IMR-90 (cell line): ENCODE measurements around the gene VEPH1. TPM values are rescaled to one million over a fixed set of nuclear protein-coding genes. Genes with fewer than 3 reads are reported as not detected.

Source experiments
- ATAC-seq: fragments of 200-7000 bp; cut with Tn5 transposase; 2 replicates; pipeline ENCODE4 v1.9.1; 2020; ENCODE audit warnings: low read depth, mild to moderate bottlenecking, moderate library complexity
- BruUV-seq: library from RNA; stranded (reverse); fragments of 400-500 nt; replicated peaks from 2 replicates; lab custom pipeline; 2021; lab: Mats Ljungman, UMichigan
- CTCF ChIA-PET: fragments of 300-600 bp; formaldehyde crosslinking; extraction: SDS; loops from one replicate; lab custom pipeline; 2021; ENCODE audit warnings: antibody characterized with exemption; lab: Yijun Ruan, JAX
- POLR2A ChIA-PET: fragments of 300-600 bp; sonication (Branson Sonifier 250); formaldehyde crosslinking; loops from one replicate; lab custom pipeline; 2022; ENCODE audit warnings: antibody characterized with exemption; ENCODE audit not compliant: unreplicated experiment; lab: Charles Lee
- DNase-seq: peaks from one replicate; pipeline ENCODE4 v3.0.0; 2013
- H2AFZ ChIP-seq: replicated peaks from 2 replicates; pipeline ENCODE3; 2013; ENCODE audit warnings: low read length, mild to moderate bottlenecking; ENCODE audit not compliant: poor library complexity
- H2AK5ac ChIP-seq: 2 replicates; pipeline ENCODE4 v1.6.1; 2013; ENCODE audit warnings: low read depth, low read length, inconsistent platforms
- H2AK9ac ChIP-seq: replicated peaks from 2 replicates; pipeline ENCODE3; 2013; ENCODE audit warnings: mild to moderate bottlenecking, low read depth, low read length, moderate library complexity; ENCODE audit not compliant: poor library complexity
- H2BK120ac ChIP-seq: 2 replicates; pipeline ENCODE4 v1.6.1; 2013; ENCODE audit warnings: low read depth, low read length, inconsistent platforms
- H2BK15ac ChIP-seq: 3 replicates; pipeline ENCODE4 v1.6.1; 2013; ENCODE audit warnings: low read depth, low read length, inconsistent platforms
- H2BK20ac ChIP-seq: 2 replicates; pipeline ENCODE4 v1.6.1; 2013; ENCODE audit warnings: low read depth, mild to moderate bottlenecking, inconsistent platforms, low read length, moderate library complexity
- H2BK5ac ChIP-seq: 2 replicates; pipeline ENCODE4 v1.6.1; 2013; ENCODE audit warnings: mild to moderate bottlenecking, low read depth, low read length, inconsistent platforms; ENCODE audit not compliant: poor library complexity, severe bottlenecking
- H3K14ac ChIP-seq: replicated peaks from 2 replicates; pipeline ENCODE4 v1.6.1; 2013; ENCODE audit warnings: low read depth, low read length, inconsistent platforms
- H3K18ac ChIP-seq: 2 replicates; pipeline ENCODE4 v1.6.1; 2013; ENCODE audit warnings: low read depth, low read length, control low read depth
- H3K23ac ChIP-seq: 2 replicates; pipeline ENCODE4 v1.6.1; 2013; ENCODE audit warnings: low read depth, low read length, inconsistent platforms
- H3K27ac ChIP-seq: 2 replicates; pipeline ENCODE4 v1.5.1; 2013; ENCODE audit warnings: mild to moderate bottlenecking, control low read depth, low read length; ENCODE audit not compliant: insufficient read depth
- H3K27me3 ChIP-seq: 2 replicates; pipeline ENCODE4 v1.6.1; 2013; ENCODE audit warnings: low read length; ENCODE audit not compliant: control insufficient read depth, insufficient read depth
- H3K36me3 ChIP-seq: 2 replicates; pipeline ENCODE4 v1.6.1; 2013; ENCODE audit warnings: low read length, mixed read lengths; ENCODE audit not compliant: control insufficient read depth, insufficient read depth
- H3K4ac ChIP-seq: 2 replicates; pipeline ENCODE4 v1.6.1; 2013; ENCODE audit warnings: low read depth, low read length, inconsistent platforms
- H3K4me1 ChIP-seq: 2 replicates; pipeline ENCODE4 v1.6.1; 2013; ENCODE audit warnings: low read length, mixed read lengths; ENCODE audit not compliant: control insufficient read depth, insufficient read depth
- H3K4me2 ChIP-seq: 2 replicates; pipeline ENCODE4 v1.6.1; 2013; ENCODE audit warnings: low read depth, mild to moderate bottlenecking, control low read depth, low read length, moderate library complexity
- H3K4me3 ChIP-seq: 2 replicates; pipeline ENCODE4 v1.5.1; 2013; ENCODE audit warnings: low read depth, mild to moderate bottlenecking, control low read depth, low read length, moderate library complexity; ENCODE audit not compliant: insufficient read depth
- H3K56ac ChIP-seq: 2 replicates; pipeline ENCODE4 v1.6.1; 2013; ENCODE audit warnings: low read length, inconsistent platforms; ENCODE audit not compliant: insufficient read depth; ENCODE audit errors: extremely low read depth
- H3K79me1 ChIP-seq, 2 experiments: 2 replicates each; pipeline ENCODE4 v1.6.1; 2013; ENCODE audit warnings: low read length in 2 of 2, inconsistent platforms in 1 of 2, low read depth in 1 of 2
- H3K9ac ChIP-seq: 2 replicates; pipeline ENCODE4 v1.6.1; 2013; ENCODE audit warnings: low read depth, low read length, control low read depth
- H3K9me1 ChIP-seq: 2 replicates; pipeline ENCODE4 v1.6.1; 2013; ENCODE audit warnings: low read length, inconsistent platforms; ENCODE audit not compliant: insufficient read depth
- H3K9me3 ChIP-seq: 2 replicates; pipeline ENCODE4 v1.6.1; 2013; ENCODE audit warnings: low read length; ENCODE audit not compliant: control insufficient read depth, insufficient read depth
- H4K20me1 ChIP-seq: 2 replicates; pipeline ENCODE4 v1.6.1; 2013; ENCODE audit warnings: low read length, inconsistent platforms; ENCODE audit not compliant: insufficient read depth
- H4K5ac ChIP-seq: 2 replicates; pipeline ENCODE4 v1.6.1; 2013; ENCODE audit warnings: mild to moderate bottlenecking, low read depth, low read length, control low read depth
- H4K8ac ChIP-seq, 2 experiments: 2 replicates each; pipeline ENCODE4 v1.6.1; 2013; ENCODE audit warnings: low read depth in 2 of 2, low read length in 2 of 2, control low read depth in 1 of 2, inconsistent platforms in 1 of 2
- H4K91ac ChIP-seq: 2 replicates; pipeline ENCODE4 v1.6.1; 2013; ENCODE audit warnings: low read depth, low read length, inconsistent platforms; ENCODE audit not compliant: insufficient read depth
- FOS ChIP-seq: fragments of 150-350 bp; IDR thresholded peaks from 2 replicates; pipeline ENCODE4 v1.6.1; 2016; ENCODE audit warnings: low read depth, low read length
- MAFK ChIP-seq: IDR thresholded peaks from 2 replicates; pipeline ENCODE4 v1.6.1; 2012; ENCODE audit warnings: low read depth, low read length, improper control_type of control experiment
- MAZ ChIP-seq: IDR thresholded peaks from 2 replicates; pipeline ENCODE4 v1.6.1; 2012; ENCODE audit warnings: low read depth, mild to moderate bottlenecking, low read length, improper control_type of control experiment, moderate library complexity, borderline replicate concordance
- MXI1 ChIP-seq: IDR thresholded peaks from 2 replicates; pipeline ENCODE4 v1.6.1; 2012; ENCODE audit warnings: low read depth, mild to moderate bottlenecking, low read length, moderate library complexity, borderline replicate concordance
- NFE2L2 ChIP-seq: fragments of 150-350 bp; IDR thresholded peaks from 2 replicates; pipeline ENCODE4 v1.6.1; 2016; ENCODE audit warnings: low read depth, mild to moderate bottlenecking, low read length
- RCOR1 ChIP-seq: IDR thresholded peaks from 2 replicates; pipeline ENCODE4 v1.6.1; 2012; ENCODE audit warnings: mild to moderate bottlenecking, low read length, improper control_type of control experiment; ENCODE audit not compliant: insufficient replicate concordance
- SMC3 ChIP-seq: fragments of 150-350 bp; IDR thresholded peaks from 2 replicates; pipeline ENCODE4 v1.6.1; 2016; ENCODE audit warnings: low read depth, mild to moderate bottlenecking, antibody characterized with exemption, low read length, moderate library complexity
- WGBS, 2 experiments: methylation state at CpG; one replicate each; pipeline versions ENCODE4 v1.1.5 to v1.1.7; 2013; ENCODE audit warnings: missing lambda C conversion rate in 2 of 2; ENCODE audit not compliant: insufficient read length in 1 of 2; ENCODE audit errors: extremely low coverage in 2 of 2; 5-methylcytosine and 5-hydroxymethylcytosine counted together
- dilution Hi-C: fragments of 300-500 bp; cut with HindIII; formaldehyde crosslinking; loops from one replicate; pipeline ENCODE4 v1.14.3; 2018; ENCODE audit warnings: low sequenced_read_pairs; ENCODE audit not compliant: unreplicated experiment
- in situ Hi-C: fragments of 300-500 bp; cut with MboI; formaldehyde crosslinking; loops from 3 replicates; pipeline ENCODE4 v1.14.3; 2019; ENCODE audit warnings: low sequenced_read_pairs, inconsistent platforms, mixed read lengths
- intact Hi-C: fragments of 100-400 bp; cut with micrococcal nuclease; formaldehyde crosslinking; loops from 2 replicates; pipeline ENCODE4 v1.10.0; 2022
- polyA plus RNA-seq, 3 experiments: library from polyadenylated mRNA; depleted of rRNA; stranded (reverse); fragments of >200 nt; gene quantifications; 2 replicates each; pipeline ENCODE4 v1.2.3, GENCODE V29; 2012; ENCODE audit warnings: low replicate concordance in 1 of 3
- total RNA-seq: library from RNA; depleted of rRNA; stranded (reverse); fragments of >200 nt; gene quantifications from 2 replicates; pipeline ENCODE4 v1.2.3, GENCODE V29; 2012
- TF ChIP-seq, protein P1 (sequence below): conservative IDR thresholded peaks from 2 replicates; pipeline ENCODE4 v1.5.1; 2012; ENCODE audit warnings: mild to moderate bottlenecking, low read depth, low read length, improper control_type of control experiment
- TF ChIP-seq, protein P2 (sequence below): fragments of 150-350 bp; IDR thresholded peaks from 2 replicates; pipeline ENCODE4 v1.6.1; 2017; ENCODE audit warnings: mild to moderate bottlenecking, antibody characterized with exemption, low read length, low read depth

Gene VEPH1
- total and polyA plus RNA-seq, 2 of the 4 experiments (the other 2 are of a cell fraction), result 30.5 to 130 TPM

DNA sequence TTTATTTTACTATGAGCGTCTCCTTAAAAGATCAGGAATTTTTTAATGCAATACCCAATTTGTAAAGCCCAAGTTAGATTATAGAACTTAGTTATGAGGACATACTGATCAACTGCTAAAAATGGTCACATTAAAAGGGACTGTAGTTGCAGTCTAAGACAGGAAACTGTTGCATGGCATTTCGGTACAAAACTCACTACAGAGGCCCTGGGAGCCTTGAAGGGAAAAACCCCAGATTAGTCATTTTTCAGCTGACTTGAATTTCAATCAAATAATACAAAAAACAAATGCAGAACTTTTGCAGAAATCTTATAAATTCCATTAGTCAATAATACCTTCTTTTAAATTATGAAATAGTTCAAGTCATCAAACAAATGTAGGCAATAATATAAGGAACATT is 73.5 kb downstream of the VEPH1 start:
- Histone ChIP-seq H3K27me3 (no peaks in the 10 kb centered on the region), H3K9ac (no peak overlapping the region), H2BK5ac (peak overlapping the region; percentile 33), H3K4ac (no peak overlapping the region), H2AFZ (no peak overlapping the region), H3K23ac (no peak overlapping the region), H3K18ac (no peak overlapping the region), H4K20me1 (no peaks in the 10 kb centered on the region), H2AK5ac (no peak overlapping the region), H4K91ac (no peak overlapping the region), H3K9me3 (no peaks in the 10 kb centered on the region), H2BK20ac (peak overlapping the region; percentile 32; the same call in 1 of the 2 replicates), H3K9me1 (no peaks in the 10 kb centered on the region), H4K5ac (no peak overlapping the region), H3K79me1 (no peaks in the 10 kb centered on the region), H3K4me1 (peaks cover 1% of the 10 kb centered on the region; the same call in 1 of the 2 replicates), H2BK15ac (no peak overlapping the region), H3K56ac (no peak overlapping the region), H3K4me2 (no peak overlapping the region), H3K4me3 (no peak overlapping the region), H2BK120ac (no peak overlapping the region), H3K27ac (no peak overlapping the region), H3K14ac (no peak overlapping the region), H3K36me3 (no peaks in the 10 kb centered on the region), H2AK9ac (no peak overlapping the region), H4K8ac (no peak overlapping the region)
- intact Hi-C loops, result no loop called here
- TF ChIP-seq RCOR1, result no peak
- TF ChIP-seq SMC3, result no peak
- TF ChIP-seq MXI1, result no peak
- TF ChIP-seq FOS, result no peak
- TF ChIP-seq, protein P1, sequence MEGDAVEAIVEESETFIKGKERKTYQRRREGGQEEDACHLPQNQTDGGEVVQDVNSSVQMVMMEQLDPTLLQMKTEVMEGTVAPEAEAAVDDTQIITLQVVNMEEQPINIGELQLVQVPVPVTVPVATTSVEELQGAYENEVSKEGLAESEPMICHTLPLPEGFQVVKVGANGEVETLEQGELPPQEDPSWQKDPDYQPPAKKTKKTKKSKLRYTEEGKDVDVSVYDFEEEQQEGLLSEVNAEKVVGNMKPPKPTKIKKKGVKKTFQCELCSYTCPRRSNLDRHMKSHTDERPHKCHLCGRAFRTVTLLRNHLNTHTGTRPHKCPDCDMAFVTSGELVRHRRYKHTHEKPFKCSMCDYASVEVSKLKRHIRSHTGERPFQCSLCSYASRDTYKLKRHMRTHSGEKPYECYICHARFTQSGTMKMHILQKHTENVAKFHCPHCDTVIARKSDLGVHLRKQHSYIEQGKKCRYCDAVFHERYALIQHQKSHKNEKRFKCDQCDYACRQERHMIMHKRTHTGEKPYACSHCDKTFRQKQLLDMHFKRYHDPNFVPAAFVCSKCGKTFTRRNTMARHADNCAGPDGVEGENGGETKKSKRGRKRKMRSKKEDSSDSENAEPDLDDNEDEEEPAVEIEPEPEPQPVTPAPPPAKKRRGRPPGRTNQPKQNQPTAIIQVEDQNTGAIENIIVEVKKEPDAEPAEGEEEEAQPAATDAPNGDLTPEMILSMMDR, result no peak
- TF ChIP-seq, protein P2, sequence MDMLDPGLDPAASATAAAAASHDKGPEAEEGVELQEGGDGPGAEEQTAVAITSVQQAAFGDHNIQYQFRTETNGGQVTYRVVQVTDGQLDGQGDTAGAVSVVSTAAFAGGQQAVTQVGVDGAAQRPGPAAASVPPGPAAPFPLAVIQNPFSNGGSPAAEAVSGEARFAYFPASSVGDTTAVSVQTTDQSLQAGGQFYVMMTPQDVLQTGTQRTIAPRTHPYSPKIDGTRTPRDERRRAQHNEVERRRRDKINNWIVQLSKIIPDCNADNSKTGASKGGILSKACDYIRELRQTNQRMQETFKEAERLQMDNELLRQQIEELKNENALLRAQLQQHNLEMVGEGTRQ, result no peak
- TF ChIP-seq MAFK, result no peak
- no peak for TF ChIP-seq MAZ
- no peak for TF ChIP-seq NFE2L2
- no TSS peak for BruUV-seq
- in situ Hi-C loops, result no loop called here
- POLR2A ChIA-PET, result no interaction called here
- DNase-seq (peak; percentile 51), ATAC-seq (peak; percentile 46; the same call in 1 of the 2 replicates)
- dilution Hi-C loops, result no loop called here
- WGBS, 2 experiments, result no CpG with 5 or more reads among the region's 2 CpGs
- CTCF ChIA-PET, result no interaction called here
